Activated naive CD8-positive, alpha-beta T cell treated with anti-CD3 and anti-CD28 coated beads, Interleukin-2, amount 50 U/mL, for 16 hours (primary cell): Measurements from ENCODE around the gene PMFBP1.

ENCODE experiments used
- DNase-seq: peaks from one replicate; pipeline ENCODE4 v3.0.0-alpha.2; 2020; ENCODE audit warnings: low read depth, low spot score

PMFBP1 gene

DNA sequence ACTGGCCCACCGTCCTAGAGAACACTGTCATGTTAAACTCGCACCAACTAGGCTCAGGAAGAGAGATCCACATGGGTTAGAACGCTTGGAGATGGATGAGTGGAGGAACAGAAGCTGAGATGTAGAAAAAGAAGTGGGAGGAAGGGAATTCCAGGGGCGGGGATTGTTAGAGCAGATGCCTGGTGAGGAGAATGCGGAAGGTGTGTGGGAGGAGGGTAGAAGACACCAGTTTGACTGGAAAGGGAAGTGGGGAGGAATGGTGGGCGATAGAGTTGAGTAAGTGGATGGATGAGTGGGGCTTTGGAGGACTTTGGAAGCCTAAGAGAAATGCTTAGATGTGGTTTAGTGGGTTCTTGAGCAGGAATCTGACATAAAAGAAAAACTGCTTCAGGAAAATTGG lies 40.9 kb downstream of the PMFBP1 start:
- DNase-seq: no peak

DNA sequence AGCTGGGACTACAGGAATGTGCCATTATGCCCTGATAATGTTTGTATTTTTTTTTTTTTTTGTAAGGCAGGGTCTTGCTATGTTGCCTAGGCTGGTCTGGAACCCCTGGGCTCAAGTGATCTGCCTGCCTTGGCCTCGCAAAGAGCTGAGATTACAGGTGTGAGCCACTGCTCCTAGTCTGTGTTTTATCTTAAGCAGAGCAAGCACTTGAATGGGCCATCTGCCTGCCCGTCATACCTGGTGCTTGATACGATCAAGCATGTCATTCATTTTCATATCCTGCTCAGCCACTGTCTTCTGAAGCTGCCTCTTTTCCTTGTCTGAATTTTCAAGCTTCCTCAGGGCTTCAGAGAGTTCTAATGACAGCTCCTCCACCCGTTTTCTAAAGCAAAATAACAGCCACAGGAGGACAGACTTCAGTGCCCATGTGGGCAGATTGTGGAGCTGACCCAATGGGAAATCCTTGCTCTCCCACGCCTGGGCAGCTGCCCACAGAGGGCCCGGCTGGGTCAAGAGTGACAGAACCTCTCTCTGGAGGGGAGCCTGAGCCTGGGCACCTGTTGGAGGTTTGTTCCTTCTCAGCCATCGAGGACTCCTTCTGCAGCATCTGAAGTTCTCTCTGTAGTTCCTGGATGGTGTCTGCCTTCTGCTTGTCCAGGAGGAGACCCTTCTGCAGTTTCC lies 41.8 kb downstream of the PMFBP1 start:
- no peak for DNase-seq

DNA sequence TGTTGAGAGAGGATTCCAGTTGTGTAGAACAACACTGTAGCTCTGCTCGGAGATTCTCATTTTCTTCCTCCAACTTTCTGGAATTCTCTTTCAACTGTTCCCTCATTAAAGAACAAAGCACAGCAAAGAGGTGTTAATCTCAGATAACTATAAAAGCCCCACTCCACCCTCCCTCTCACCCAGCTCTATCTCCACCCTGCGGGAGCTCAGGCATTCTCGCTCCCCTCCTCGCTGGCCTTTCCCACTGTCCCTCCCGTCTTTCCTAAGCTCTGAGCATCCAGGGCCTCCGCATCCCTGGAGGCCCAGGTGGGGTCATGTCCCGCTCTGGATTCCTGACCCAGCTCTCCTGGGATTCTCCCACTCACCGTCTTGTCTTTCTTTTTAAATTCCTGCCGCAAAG lies 43.3 kb downstream of the PMFBP1 start:
- no peak for DNase-seq

DNA sequence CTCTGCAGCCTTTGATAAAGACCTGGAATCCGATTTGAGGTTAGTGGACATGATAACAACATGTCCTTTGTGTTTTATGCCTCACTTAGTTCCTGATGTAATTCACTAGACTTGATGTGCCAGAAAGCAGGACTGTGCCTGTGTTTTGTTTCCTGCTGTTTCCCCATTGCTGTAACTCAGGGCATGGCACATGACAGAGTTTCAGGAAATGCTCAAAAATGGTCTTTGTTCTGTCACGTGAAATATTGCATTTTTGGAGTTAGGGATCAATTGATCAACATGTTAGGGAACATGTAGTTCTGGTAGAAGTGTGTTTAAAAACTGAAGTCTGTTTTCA lies 45.6 kb downstream of the PMFBP1 start:
- no peak for DNase-seq

DNA sequence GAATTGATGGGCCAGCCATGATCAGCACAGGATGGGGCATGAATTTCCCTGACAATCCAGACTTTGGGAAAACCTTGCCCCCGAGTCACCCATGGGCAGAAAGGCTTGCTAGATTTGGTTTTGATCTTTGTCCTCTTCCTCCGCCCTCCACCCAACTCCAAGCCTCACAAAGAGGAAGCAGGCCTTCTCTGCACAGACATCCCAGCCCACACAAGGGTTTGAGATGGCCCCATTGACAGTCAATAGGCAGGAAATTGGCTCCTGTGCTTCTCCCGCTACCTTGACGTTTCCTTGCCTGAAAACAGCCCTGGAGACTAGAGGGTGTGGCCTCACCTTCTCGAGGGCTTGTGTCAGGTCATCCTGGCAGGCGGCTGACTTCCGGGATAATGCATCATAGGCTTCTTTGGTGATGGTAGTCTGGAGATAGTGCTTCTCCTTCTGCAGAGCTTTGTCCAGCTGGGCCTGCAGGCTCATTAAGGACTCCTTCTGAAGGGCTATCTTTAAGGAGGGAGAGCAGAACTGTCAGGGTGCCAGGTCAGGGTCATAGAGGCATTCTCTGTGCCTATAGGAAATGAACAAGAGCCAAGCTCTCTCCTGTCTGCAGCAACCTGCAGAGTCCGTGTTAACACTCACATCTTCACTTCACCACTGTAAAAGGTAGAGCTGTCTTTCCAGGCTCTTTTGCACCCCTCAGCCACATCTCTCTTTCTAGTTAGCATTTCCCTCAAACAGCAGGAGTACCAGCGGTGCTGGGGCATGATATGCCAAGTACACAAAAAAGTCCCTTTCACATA lies 46.1 kb downstream of the PMFBP1 start:
- no peak for DNase-seq

DNA sequence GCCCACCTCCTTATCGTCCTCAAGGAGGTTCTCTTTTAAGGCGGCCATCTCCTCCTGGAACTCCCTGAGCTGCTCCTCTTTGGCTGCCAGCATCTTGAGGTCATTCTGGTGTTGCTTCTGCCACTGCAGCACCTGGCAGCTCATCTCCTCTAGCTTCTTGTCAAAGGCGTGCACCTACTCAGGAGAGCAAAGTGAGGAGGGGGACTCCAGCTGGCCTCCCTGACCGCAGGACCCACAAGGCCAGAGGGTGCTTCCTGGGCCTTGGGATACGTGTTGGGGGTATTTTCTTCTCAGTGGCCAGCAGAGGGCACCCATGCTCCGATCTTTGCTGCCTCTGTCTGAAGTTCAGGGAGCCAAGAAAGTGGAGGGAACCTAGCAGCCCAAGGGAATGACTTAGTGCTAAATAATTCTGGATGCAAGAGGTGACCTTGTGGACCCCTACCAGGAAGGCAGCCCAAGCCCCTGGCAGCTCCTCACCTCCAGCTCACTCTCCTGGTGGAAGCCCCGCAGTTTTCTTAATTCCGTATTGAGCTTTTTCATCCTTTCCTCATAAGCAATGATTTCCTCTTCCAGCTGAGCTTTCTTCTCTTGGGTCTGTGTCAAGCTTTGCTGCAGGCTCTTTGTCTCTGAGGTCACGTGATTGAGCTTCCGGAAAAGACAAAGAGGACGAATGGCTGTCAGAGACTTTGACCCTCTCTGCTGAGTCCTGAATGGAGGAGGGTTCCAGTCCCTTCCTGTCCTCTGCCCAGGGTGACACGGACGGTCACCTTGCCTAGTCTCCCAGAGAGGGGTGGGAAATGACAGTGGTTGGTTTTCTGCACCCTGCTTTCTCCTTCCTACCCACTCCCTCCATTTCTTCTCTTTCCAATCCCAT lies 47.0 kb downstream of the PMFBP1 start:
- DNase-seq: peak; percentile 26

DNA sequence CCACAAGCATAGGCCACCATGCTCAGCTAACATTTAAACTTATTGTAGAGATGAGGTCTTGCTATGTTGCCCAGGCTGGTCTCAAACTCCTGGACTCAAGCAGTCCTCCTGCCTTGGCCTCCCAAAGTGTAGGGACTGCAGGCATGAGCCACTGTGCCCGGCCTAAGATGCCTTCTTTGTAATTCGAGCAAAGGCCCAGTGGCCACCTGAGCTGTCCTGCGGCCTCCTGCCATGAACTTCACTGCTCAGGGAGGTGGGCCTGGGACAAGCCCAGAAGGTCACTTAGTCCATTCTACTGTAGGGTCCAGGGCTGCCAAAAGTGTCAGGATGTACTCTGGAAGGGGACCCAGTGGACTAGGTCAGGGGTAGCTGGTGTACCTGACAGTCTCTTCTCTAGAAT lies 47.8 kb downstream of the PMFBP1 start:
- DNase-seq: no peak

DNA sequence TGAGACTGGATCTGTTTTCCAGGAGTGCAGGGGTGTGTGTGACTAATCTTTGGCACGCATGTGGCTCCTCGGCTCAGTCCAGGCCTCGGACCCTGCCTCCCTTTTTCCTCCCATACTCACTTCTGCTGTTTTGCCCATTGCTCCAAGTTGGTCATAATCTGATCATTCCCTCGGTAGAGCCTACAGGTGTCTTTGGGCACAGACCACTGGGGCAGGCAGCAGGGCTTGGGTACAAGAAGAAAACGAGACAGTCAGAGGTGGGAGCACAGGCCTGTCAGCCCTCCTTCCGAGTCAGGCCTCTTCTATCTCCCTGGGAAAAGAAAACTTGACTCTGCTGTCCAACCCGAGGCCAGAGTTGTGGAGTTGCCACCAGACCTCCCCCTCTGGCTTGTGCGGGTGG lies 48.5 kb downstream of the PMFBP1 start:
- DNase-seq: no peak

DNA sequence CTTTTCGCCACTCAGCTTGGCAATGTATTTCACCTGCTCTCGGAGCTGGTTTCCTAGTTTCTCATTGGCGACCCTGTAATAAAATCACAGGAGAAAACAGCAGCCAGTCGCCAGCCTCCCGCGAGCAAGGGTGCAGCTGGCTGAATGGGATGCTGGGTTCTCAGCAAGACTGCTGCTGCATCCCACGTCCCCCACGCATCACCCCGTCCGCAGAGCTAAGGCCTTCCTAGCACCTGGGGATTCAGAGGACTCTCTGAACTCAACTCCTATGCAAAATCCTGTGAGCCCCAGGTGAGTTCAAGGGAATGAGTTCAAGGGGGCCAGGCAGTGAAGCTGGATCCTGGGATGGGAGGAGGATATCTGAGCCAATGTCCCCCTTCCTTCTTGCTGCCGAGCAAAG lies 49.0 kb downstream of the PMFBP1 start:
- DNase-seq: no peak

DNA sequence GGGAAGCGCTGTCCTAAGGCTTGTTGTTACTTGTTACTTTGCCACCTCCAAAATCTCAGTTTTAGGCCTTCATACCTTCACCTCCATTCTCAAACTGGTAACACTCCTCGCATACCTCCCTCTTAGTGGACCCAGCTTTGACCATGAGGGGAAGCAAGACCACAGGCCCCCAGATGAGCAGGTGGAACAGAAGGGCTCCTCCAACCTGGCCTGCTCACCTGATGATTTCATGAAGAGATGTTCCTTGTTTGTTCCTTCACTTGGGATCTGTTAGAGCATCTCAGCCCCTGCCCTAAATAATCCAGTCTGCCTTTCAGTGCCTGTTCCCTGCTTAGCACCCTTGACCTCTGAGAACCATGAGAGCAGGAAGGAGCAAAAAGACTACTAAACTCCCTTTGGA lies 49.6 kb downstream of the PMFBP1 start:
- DNase-seq: no peak

DNA sequence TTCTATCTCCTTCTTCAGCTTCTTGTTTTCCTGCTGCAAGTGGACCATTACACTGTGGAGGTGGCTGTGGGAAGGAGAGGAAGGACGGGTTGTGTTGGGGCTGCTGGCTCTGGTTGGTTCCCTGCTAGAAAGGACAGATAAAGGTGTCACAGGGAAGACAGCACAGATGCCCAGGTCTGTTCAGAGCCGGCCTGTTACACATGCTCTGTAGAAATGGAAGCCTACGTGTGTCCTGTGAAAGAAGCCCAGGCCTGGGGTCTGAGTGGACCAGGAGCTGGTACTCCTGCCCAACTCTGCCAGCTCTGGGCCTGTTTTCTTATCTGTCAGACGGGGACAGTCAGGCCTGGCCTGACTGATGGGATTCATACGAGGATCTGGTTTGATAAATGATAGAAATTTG lies 51.9 kb downstream of the PMFBP1 start:
- DNase-seq: no peak

DNA sequence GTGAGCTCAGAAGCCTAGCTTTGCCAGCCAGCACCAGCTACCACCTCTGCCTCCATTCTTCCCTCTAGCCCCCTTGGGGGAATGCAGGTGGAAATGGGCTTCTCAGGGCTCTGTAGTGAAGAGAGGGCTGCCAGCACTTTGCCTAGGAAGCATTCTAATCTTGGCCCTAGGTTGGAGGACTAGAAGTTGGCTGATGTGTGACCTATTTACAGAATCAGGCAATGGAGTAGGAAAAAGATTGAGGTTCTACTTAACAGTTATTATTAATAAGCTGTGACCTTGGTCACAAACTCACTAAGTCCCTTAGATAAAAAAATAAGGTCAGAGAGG lies 58.4 kb downstream of the PMFBP1 start:
- DNase-seq: no peak

DNA sequence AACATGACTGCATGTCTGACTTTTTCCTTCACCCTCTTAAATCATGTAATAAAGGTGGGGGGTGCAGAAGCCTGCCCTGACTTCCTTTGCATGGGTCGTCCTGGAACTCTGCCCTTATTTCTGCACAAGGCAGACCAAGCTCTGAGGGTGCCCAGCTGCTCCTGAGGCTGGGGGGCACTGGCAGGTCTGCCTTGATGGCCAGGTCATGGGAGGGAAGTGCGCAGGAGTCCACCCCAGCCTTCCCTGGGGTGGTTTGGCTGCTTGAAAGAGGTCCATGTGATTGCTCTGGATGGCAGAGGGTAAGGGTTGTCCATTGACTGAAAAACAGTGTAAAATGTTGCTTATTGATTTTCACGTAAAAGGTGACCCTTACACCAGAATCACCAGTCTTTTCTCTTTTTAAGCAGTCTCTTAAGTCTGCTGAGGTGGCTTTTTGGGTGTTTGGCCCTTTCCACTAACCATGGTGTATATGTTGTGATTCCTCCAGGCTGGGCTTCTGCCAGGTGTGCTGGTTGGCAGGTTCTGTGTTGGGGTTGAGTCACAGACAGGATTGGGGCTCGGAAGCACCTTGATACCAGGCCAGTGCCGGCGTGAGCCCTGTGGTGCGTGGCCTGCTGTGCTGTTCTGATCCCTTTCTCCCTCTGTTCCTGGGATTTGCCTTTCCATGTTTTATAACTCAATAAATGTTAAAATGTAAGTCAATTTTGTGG lies 58.9 kb downstream of the PMFBP1 start:
- DNase-seq: no peak

DNA sequence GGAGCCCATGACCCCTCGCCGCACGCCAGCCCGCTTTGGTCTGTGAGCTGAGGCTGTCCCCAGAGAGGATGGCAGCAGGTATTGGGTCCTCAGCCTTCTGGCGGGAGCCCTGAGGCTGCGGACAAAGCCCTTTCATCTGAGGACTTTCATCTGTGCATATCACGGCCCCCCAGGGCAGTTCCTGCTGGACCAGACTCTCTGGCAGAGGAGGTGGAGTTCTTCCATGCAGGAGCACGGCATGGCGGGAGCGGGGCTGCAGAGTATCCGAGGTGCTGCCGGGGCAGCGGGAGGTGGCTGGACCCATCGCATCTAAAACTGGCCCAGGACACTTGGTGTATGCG lies 59.5 kb downstream of the PMFBP1 start:
- DNase-seq: no peak

DNA sequence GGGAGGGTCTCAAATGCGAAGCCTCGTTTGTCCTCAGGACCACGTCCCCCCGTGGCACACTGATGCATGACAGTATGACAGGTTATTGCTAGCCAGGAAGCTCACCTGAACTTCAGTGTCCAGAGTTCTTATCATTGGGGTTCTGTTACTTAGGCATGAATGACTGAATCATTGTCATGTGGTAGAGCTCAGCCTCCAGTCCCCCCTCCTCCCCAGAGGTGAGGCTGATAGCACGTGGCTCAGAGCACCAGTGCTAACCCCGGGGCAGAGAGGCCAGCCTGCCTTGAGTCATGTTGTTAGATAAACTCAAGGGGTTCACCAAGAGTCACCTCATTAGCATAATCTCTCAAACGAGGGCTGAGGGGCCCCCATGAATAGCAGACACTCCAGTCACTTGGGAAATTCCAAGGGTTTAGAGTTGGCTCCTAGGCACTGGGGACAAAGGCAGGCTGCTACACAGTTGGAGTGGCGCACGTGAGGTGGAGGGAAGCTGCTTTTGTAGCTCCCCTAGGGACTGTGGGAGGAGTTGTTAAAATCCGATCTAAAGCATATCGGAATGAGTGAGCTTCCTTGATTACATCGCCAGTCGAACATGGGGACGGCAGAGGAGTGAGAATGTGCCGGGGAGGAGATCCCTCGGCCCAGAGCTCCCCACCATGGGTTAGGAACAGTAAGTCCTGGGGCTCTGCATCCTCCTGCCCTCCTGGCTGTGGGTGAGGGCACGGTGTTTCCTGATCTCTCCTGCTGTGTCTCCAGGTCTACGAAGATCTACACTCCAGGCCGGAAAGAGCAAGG lies 60.1 kb downstream of the PMFBP1 start:
- DNase-seq: no peak

DNA sequence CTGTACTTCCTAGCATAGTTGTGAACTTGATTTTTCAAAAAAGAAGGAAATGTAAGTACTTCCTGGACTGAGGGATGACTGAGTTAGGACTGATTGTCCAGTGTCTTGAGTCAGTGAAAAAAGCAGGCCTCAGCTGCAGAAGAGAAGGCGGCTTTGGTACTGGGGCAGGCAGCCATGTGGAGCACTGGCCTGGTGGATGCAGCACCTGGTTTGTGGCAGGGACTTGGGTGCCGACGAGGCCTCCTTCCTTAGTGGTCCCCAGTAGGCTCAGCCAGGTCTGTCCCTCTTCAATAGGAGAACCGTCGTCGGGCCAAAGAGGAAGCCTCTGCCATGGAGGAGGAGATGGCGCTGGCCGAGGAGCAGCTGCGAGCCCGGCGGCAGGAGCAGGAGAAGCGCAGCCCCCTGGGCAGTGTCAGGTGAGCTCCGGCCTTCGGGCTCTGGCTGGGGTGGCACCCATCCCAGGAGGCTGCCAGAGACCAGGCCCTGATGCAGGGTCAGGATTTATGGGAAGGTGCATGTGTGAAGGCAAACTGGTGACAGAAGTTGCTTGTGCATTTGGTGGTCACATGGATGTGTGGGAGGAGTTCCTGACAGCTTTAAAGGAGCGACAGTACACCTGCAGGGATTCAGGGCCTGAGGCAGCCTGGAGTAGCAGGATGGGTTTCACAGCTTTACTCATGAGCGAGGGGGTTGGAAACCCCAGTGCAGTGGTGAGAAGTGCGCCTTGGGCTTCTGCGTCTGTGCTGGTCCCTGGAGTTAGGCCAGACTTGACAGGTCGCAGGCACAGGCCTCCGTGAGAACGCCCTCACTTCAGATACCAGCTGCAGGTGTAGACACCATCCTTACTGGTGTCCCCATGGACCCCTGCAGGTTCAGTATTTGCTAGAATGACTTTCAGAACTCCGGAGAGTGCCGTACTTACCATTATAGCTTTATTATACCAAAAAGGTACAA lies 61.0 kb downstream of the PMFBP1 start:
- no peak for DNase-seq

DNA sequence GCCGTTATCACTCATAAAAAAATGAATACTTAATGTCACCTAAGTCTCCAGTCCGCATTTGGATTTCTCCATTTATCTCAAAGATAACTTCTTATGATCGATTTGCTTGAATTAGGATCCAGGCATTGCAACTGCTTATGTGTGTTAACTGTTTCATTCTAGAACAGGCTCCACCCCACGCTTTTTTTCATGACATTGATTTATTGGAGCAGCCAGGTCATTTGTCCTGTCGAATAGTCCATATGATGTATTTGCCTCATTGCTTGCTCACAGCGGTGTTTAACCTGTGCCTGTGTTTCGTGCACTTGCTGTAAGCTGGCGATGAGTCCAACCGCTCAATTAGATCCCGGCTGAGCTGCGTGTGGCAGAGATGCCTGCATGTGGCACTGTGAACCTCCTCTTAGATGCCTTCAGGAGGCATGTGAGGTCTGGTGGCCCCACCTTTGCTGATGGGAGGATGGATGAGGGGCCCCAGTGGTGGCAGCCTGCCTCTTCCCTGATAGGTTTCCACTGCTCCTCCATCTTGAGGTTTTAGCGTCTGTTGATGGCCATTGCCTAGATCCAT lies 61.9 kb downstream of the PMFBP1 start:
- DNase-seq: no peak

DNA sequence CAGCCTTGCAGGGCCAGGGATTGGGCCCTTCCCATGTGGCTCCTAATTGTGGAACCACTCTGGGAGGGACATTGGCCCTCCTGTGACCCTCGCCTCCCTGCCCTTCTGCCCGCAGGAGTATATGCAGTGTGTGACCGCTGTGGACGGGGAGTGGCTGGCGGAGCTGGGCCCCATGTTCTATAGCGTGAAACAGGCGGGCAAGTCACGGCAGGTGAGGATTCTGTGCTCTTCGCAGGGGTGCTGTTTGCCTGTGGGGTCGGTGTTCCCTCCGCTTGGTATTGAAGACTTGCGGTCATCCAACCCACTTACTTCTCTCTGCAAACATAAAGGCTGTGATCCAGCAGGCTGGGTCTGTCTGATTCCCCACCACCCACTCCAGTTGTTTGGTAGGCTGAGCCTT lies 62.7 kb downstream of the PMFBP1 start:
- DNase-seq: no peak

DNA sequence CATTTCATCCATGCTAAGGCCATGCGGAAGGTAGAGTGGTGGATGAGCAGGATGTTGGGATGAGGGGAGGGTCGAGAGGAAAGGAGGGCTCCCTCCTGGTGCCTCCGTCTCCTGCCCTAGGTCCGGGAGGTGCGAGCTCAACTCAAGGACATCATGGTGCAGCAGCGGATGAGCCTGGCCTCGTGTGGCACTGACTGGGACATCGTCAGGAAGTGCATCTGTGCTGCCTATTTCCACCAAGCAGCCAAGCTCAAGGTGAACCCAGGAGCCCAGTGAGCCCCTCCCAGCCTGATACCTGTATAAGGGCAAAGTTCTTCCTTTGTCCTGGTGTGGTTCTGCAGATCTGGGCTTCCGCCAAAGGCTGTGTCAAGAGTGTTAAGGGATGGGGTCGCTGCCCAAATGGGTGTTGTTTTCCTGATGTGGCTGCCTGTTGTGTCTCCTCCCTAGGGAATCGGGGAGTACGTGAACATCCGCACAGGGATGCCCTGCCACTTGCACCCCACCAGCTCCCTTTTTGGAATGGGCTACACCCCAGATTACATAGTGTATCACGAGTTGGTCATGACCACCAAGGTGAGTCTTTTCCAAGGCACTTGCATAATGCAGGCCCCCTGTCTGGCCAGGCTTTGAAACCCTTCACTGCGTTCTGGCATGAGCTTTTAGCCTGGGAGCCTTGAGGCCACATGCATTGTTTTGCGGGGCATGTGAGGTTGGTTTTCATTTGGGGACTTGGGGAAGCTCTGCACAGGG lies 63.4 kb downstream of the PMFBP1 start:
- DNase-seq: no peak
